BJ (cell line): ENCODE data around the gene RECQL5. TPM values are rescaled to one million over a fixed set of nuclear protein-coding genes. Genes with fewer than 3 reads are reported as not detected.

Source experiments
- CTCF ChIA-PET: fragments of 350-600 bp; formaldehyde crosslinking; extraction: SDS; loops from one replicate; lab custom pipeline; 2021; ENCODE audit warnings: antibody characterized with exemption, inconsistent platforms; lab: Yijun Ruan, JAX
- POLR2A ChIA-PET: fragments of 300-600 bp; sonication (Branson Sonifier 250); formaldehyde crosslinking; extraction: SDS; loops from one replicate; lab custom pipeline; 2021; ENCODE audit warnings: antibody characterized with exemption; lab: Charles Lee
- DNase-seq: peaks from one replicate; pipeline ENCODE4 v3.0.0-alpha.2; 2011; ENCODE audit warnings: low read depth
- H3K27me3 ChIP-seq: 2 replicates; pipeline ENCODE4 v1.6.0; 2011; ENCODE audit warnings: low read length; ENCODE audit not compliant: control insufficient read depth, insufficient read depth
- H3K36me3 ChIP-seq: 2 replicates; pipeline ENCODE4 v1.5.1; 2011; ENCODE audit warnings: low read length; ENCODE audit not compliant: control insufficient read depth, insufficient read depth
- H3K4me3 ChIP-seq: 2 replicates; pipeline ENCODE4 v1.5.1; 2011; ENCODE audit warnings: low read depth, mild to moderate bottlenecking, control low read depth, low read length
- CTCF ChIP-seq: IDR thresholded peaks from 2 replicates; pipeline ENCODE4 v1.5.1; 2011; ENCODE audit warnings: low read depth, mild to moderate bottlenecking, control low read depth, inconsistent platforms, low read length, moderate library complexity; ENCODE audit not compliant: insufficient read depth
- polyA plus RNA-seq: library from polyadenylated mRNA; depleted of rRNA; stranded (reverse); fragments of >200 nt; gene quantifications from 2 replicates; pipeline ENCODE4 v1.2.3, GENCODE V29; 2011

Gene RECQL5
- polyA plus RNA-seq, 1 experiment: 14.2 TPM

- CTCF ChIA-PET: interaction anchor here (0.7 to 11.9 kb wide), 11 partner anchors 8 to 99 kb away, joined by 3 to 149 read pairs (median 3); partner anchors contain the start of gene SMIM5
- DNase-seq: no peak
- POLR2A ChIA-PET: no interaction called here
- Histone ChIP-seq H3K27me3 (no peaks in the 10 kb centered on the region), H3K4me3 (no peak overlapping the region), H3K36me3 (peaks cover 14% of the 10 kb centered on the region)
- peak; percentile 30 for TF ChIP-seq CTCF
Observed at GRCh38 chr17:75654176-75654575, 12.8 kb downstream of the RECQL5 start.

- peak; percentile 87 for TF ChIP-seq CTCF
- Histone ChIP-seq H3K27me3 (no peaks in the 10 kb centered on the region), H3K36me3 (peaks cover 14% of the 10 kb centered on the region), H3K4me3 (no peak overlapping the region)
- ChIA-PET CTCF (interaction anchor here (0.6 to 11.9 kb wide), 16 partner anchors 9 to 348 kb away, joined by 3 to 149 read pairs (median 4); partner anchors contain the start of genes RECQL5, SAP30BP and SMIM5), POLR2A (no interaction called here)
- no peak for DNase-seq
Observed at GRCh38 chr17:75652934-75653549, 13.9 kb downstream of the RECQL5 start.

GRCh38 chr17:75652341-75652740 is 14.6 kb downstream of the RECQL5 start:
- TF ChIP-seq CTCF: no peak
- no peak for DNase-seq
- ChIA-PET CTCF (interaction anchor here (0.8 to 11.9 kb wide), 14 partner anchors 8 to 224 kb away, joined by 3 to 149 read pairs (median 5); partner anchors contain the start of genes RECQL5, SAP30BP and SMIM5), POLR2A (no interaction called here)
- Histone ChIP-seq H3K4me3 (no peak overlapping the region), H3K27me3 (no peaks in the 10 kb centered on the region), H3K36me3 (peaks cover 14% of the 10 kb centered on the region)

- POLR2A ChIA-PET: no interaction called here
- TF ChIP-seq CTCF: no peak
- CTCF ChIA-PET: interaction anchor here (1.3 to 11.9 kb wide), 7 partner anchors 8 to 102 kb away, joined by 3 to 149 read pairs (median 9); partner anchors contain the start of gene SMIM5
- DNase-seq: no peak
- Histone ChIP-seq H3K4me3 (no peak overlapping the region), H3K36me3 (peaks cover 13% of the 10 kb centered on the region), H3K27me3 (no peaks in the 10 kb centered on the region)
Observed at GRCh38 chr17:75650874-75651273, 16.1 kb downstream of the RECQL5 start.

- CTCF ChIA-PET: interaction anchor here (1.4 to 11.9 kb wide), 3 partner anchors 9 to 99 kb away, joined by 3 to 149 read pairs (median 15); partner anchors contain the start of gene SMIM5
- no peak for TF ChIP-seq CTCF
- Histone ChIP-seq H3K27me3 (no peaks in the 10 kb centered on the region), H3K36me3 (peaks cover 13% of the 10 kb centered on the region), H3K4me3 (no peak overlapping the region)
- no peak for DNase-seq
- POLR2A ChIA-PET: no interaction called here
Observed at GRCh38 chr17:75649687-75650086, 17.3 kb downstream of the RECQL5 start.
